Measurements from ENCODE around the gene DSCAML1.

DNA sequence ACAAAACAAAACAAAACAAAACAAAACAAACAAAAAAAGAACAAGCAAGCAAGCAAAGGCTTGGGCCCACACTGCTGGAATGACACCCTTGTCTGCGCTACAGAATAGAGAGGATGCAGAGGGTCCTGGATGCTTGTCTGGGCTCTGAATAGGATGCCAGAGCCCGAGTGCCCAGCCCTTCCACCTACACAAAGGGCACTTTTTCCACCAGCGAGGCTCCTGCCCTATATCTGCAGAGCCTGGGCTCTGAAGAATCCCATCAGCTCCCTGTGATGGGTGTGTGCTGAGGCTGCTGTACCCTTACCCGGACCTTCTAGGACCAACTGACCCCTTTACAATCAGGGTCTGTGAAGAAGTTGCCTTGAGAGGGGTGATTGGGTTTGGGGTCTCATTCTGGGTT is 221.2 kb downstream of the DSCAML1 start:
- TF ChIP-seq POLR2A (IDR thresholded peaks at IDR 0.05; ENCODE audit: low read depth, low read length) (no peak), TAF1 (IDR thresholded peaks at IDR 0.05; ENCODE audit: low read depth, low read length) (no peak), POLR2AphosphoS5 (IDR thresholded peaks at IDR 0.05; ENCODE audit: low read depth, low read length) (no peak), SPI1 (IDR thresholded peaks at IDR 0.05; ENCODE audit: low read depth, low read length) (no peak), POU2F2 (IDR thresholded peaks at IDR 0.05; ENCODE audit: low read depth, low read length) (no peak)

Measured in GM12891 (cell line).